ENCODE data around the gene MTHFSD.

- TF ChIP-seq POLR2AphosphoS5 (IDR thresholded peaks at IDR 0.05): no peak
- no peak for TF ChIP-seq CTCF (IDR thresholded peaks at IDR 0.05)
- TF ChIP-seq EP300 (IDR thresholded peaks at IDR 0.05): no peak
- TF ChIP-seq POLR2A (IDR thresholded peaks at IDR 0.05; ENCODE audit: low read depth): no peak
Measured at GRCh38 chr16:86578611-86579267, 23.7 kb upstream of the MTHFSD start.
